Nephron (organoid): ENCODE data around the gene UCHL1.
A peak's percentile ranks its signal among the peaks of the same experiment; 100 is the strongest.
"Not testable (repeated sequence)": the region's sequence is repeated elsewhere in the genome, so short reads cannot be mapped to it uniquely, and the experiment has no call there.

ENCODE experiments used
- H3K27ac Mint-ChIP-seq, 3 experiments: 2 replicates each; pipeline ENCODE4 v1.8.0; 2020; ENCODE audit warnings: mixed read lengths in 3 of 3, mild to moderate bottlenecking in 2 of 3, moderate library complexity in 1 of 3
- H3K27me3 Mint-ChIP-seq: 2 replicates; pipeline ENCODE4 v1.8.0; 2021; ENCODE audit warnings: low read depth, mild to moderate bottlenecking, moderate library complexity, mixed read lengths
- H3K36me3 Mint-ChIP-seq: 2 replicates; pipeline ENCODE4 v1.8.0; 2020; ENCODE audit warnings: low read depth, mixed read lengths
- H3K4me1 Mint-ChIP-seq: 2 replicates; pipeline ENCODE4 v1.8.0; 2020; ENCODE audit warnings: mixed read lengths
- H3K4me3 Mint-ChIP-seq, 3 experiments: 2 replicates each; pipeline ENCODE4 v1.8.0; 2020; ENCODE audit warnings: mild to moderate bottlenecking in 3 of 3, mixed read lengths in 3 of 3, moderate library complexity in 2 of 3
- H3K9me3 Mint-ChIP-seq: 2 replicates; pipeline ENCODE4 v1.8.0; 2020; ENCODE audit warnings: mixed read lengths
- CTCF ChIP-seq, 3 experiments: fragments of 200-600 bp; sonication (generic); IDR thresholded peaks; one replicate each; pipeline ENCODE4 v1.5.0; 2021; ENCODE audit warnings: antibody characterized with exemption in 3 of 3; ENCODE audit not compliant: unreplicated experiment in 3 of 3

The UCHL1 gene

GRCh38 chr4:41268721-41269517, 12.2 kb downstream of the UCHL1 start:
- Mint-ChIP-seq H3K27me3 (no peaks in the 10 kb centered on the region), H3K4me1 (peaks cover 8% of the 10 kb centered on the region), H3K36me3 (peaks cover 43% of the 10 kb centered on the region), H3K27ac (no peak overlapping the region), H3K4me3 (no peak overlapping the region), H3K9me3 (peaks cover 9% of the 10 kb centered on the region)
- no peak for TF ChIP-seq CTCF (IDR thresholded peaks at IDR 0.05; ENCODE audit: unreplicated experiment in 3 of 3)

- TF ChIP-seq CTCF (IDR thresholded peaks at IDR 0.05; ENCODE audit: unreplicated experiment in 3 of 3) = no peak
- peaks cover 39% of the 10 kb centered on the region for H3K36me3 Mint-ChIP-seq
- peaks cover 8% of the 10 kb centered on the region for H3K4me1 Mint-ChIP-seq
- H3K4me3 Mint-ChIP-seq = no peak overlapping the region
- H3K27ac Mint-ChIP-seq = no peak overlapping the region
- peaks cover 10% of the 10 kb centered on the region for H3K9me3 Mint-ChIP-seq
- peaks cover 2% of the 10 kb centered on the region for H3K27me3 Mint-ChIP-seq
Measured at GRCh38 chr4:41269682-41270081, 13.0 kb downstream of the UCHL1 start.

- not testable (repeated sequence) for H3K27ac Mint-ChIP-seq, H3K4me3 Mint-ChIP-seq, H3K4me1 Mint-ChIP-seq, H3K27me3 Mint-ChIP-seq
- H3K36me3 Mint-ChIP-seq = peaks cover 10% of the 10 kb centered on the region
- peaks cover 22% of the 10 kb centered on the region for H3K9me3 Mint-ChIP-seq
Measured at GRCh38 chr4:41275931-41276330, 19.2 kb downstream of the UCHL1 start.

GRCh38 chr4:41280010-41280409, 23.3 kb downstream of the UCHL1 start:
- peaks cover 6% of the 10 kb centered on the region for H3K36me3 Mint-ChIP-seq
- TF ChIP-seq CTCF (IDR thresholded peaks at IDR 0.05; ENCODE audit: unreplicated experiment in 3 of 3) = no peak
- H3K4me3 Mint-ChIP-seq = no peak overlapping the region
- peaks cover 11% of the 10 kb centered on the region for H3K9me3 Mint-ChIP-seq
- H3K4me1 Mint-ChIP-seq = no peaks in the 10 kb centered on the region
- no peak overlapping the region for H3K27ac Mint-ChIP-seq
- H3K27me3 Mint-ChIP-seq = peaks cover 3% of the 10 kb centered on the region

- Mint-ChIP-seq H3K27ac (no peak overlapping the region), H3K27me3 (peaks cover 3% of the 10 kb centered on the region), H3K4me3 (no peak overlapping the region), H3K4me1 (peaks cover 6% of the 10 kb centered on the region), H3K36me3 (peaks cover 3% of the 10 kb centered on the region), H3K9me3 (peaks cover 8% of the 10 kb centered on the region)
- TF ChIP-seq CTCF (IDR thresholded peaks at IDR 0.05; ENCODE audit: unreplicated experiment in 3 of 3) = peak; percentile 84 to 96 (median 89)
Measured at GRCh38 chr4:41281038-41281634, 24.4 kb downstream of the UCHL1 start.

- Mint-ChIP-seq H3K4me1 (peaks cover 12% of the 10 kb centered on the region), H3K9me3 (peaks cover 5% of the 10 kb centered on the region), H3K27ac (no peak overlapping the region), H3K4me3 (no peak overlapping the region), H3K36me3 (no peaks in the 10 kb centered on the region), H3K27me3 (peaks cover 3% of the 10 kb centered on the region)
- TF ChIP-seq CTCF (IDR thresholded peaks at IDR 0.05; ENCODE audit: unreplicated experiment in 3 of 3) = no peak
Measured at GRCh38 chr4:41282366-41282765, 25.6 kb downstream of the UCHL1 start.
